ENCODE data around the gene TKT. TPM values are rescaled to one million over a fixed set of nuclear protein-coding genes. Genes with fewer than 3 reads are reported as not detected.
"Not testable (repeated sequence)": the region's sequence is repeated elsewhere in the genome, so short reads cannot be mapped to it uniquely, and the experiment has no call there.

Gene TKT
- total RNA-seq, 4 donors from 2014 or later: 18.5 to 41.3 (median 23.8) TPM

DNA sequence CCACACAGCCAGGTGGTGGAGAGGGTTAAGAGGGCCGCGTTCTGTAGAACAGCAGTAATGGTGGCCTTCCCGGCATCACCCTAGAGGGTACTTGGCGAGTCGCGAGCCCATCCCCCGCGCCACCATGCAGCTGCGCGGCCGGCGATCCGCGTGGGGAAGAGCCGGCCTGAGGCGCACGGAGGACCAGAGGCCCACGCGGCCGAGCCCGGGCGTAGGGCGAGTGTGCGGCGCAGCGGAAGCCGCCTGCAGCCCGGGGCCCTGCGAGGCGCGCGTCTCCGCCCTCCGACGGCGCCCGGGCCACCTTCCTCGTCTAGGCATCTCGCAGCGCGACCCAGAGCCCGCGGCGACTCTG lies 423 bp downstream of the TKT start:
- H3K27me3 ChIP-seq: no peaks in the 10 kb centered on the region
- in situ Hi-C loops (cut with MboI; ENCODE audit: low sequenced_read_pairs in 4 of 4): no loop called here
- DNase-seq (no peak), ATAC-seq (peak; percentile 46 to 49)
- peak overlapping the region; percentile 83 to 95 (median 85) for H3K27ac ChIP-seq
- H3K9me3 ChIP-seq: no peaks in the 10 kb centered on the region
- H3K36me3 ChIP-seq: no peaks in the 10 kb centered on the region
- H3K4me1 ChIP-seq: peaks cover 44 to 46% of the 10 kb centered on the region in 2 donors
- peak overlapping the region; percentile 75 to 92 (median 84) for H3K4me3 ChIP-seq
- no peak for TF ChIP-seq POLR2A (IDR thresholded peaks at IDR 0.05)
- TF ChIP-seq, protein P1, sequence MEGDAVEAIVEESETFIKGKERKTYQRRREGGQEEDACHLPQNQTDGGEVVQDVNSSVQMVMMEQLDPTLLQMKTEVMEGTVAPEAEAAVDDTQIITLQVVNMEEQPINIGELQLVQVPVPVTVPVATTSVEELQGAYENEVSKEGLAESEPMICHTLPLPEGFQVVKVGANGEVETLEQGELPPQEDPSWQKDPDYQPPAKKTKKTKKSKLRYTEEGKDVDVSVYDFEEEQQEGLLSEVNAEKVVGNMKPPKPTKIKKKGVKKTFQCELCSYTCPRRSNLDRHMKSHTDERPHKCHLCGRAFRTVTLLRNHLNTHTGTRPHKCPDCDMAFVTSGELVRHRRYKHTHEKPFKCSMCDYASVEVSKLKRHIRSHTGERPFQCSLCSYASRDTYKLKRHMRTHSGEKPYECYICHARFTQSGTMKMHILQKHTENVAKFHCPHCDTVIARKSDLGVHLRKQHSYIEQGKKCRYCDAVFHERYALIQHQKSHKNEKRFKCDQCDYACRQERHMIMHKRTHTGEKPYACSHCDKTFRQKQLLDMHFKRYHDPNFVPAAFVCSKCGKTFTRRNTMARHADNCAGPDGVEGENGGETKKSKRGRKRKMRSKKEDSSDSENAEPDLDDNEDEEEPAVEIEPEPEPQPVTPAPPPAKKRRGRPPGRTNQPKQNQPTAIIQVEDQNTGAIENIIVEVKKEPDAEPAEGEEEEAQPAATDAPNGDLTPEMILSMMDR (IDR thresholded peaks at IDR 0.05 in 4 of 5, conservative IDR thresholded peaks at IDR 0.05 in 1 of 5): no peak
- intact Hi-C loops (cut with DNase I; ENCODE audit: low total_unique reads): loop anchor here (5.0 kb wide), 1 partner anchor 92 kb away; the partner anchor contains the start of gene DCP1A

DNA sequence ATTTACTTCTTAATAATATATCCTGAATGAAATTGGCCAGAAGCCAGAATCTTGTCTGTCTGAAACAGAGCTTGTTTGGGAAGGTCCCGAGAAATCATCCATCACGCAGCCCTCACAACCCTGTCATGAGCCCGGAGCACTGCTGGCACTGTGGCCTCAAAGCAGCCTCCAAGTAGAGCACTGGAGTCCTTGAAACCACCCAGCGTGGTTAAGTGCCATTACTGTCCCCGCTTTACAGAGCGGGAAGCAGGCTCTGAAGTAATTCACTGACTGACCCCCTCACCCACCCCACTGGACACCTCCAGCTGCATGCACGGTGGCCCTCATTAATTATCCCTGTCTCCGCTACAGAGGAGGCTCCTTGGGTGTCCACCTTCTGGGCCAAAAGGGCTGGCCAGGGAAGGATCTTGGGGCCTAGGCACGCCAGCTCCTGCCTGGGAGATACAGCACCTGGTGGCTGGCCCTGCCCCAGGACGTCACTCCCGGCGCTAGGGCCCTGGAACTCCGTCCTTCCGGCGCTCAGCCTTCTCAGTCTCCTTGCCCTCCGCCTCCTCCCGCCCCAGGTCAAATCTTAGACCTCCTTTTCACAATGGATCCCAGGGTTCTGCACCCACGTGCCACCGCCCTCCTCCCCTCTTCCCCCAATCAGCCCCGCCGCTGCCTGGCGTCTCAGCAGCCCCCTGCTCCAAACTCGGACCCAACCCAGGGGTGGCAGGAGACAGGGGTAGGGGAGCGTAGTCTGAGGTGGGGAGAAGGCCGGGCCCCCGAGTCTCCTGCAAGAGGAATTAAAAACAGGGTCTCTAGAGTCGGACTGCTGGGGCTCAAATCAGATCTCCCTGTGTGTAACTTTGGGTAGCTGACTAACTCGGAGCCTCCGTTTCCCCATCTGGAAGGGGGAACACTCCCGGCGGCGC lies 1.1 kb downstream of the TKT start:
- Histone ChIP-seq H3K36me3 (no peaks in the 10 kb centered on the region), H3K4me3 (peak overlapping the region; percentile 75 to 92 (median 84)), H3K27ac (peak overlapping the region; percentile 83 to 95 (median 85)), H3K27me3 (no peaks in the 10 kb centered on the region), H3K4me1 (peaks cover 41 to 46% of the 10 kb centered on the region in 2 donors), H3K9me3 (no peaks in the 10 kb centered on the region)
- ATAC-seq: peak; percentile 61 to 65
- intact Hi-C loops (cut with DNase I; ENCODE audit: low total_unique reads) (loop anchor here (5.0 kb wide), 1 partner anchor 93 kb away; the partner anchor contains the start of gene DCP1A), in situ Hi-C loops (cut with MboI; ENCODE audit: low sequenced_read_pairs in 4 of 4) (no loop called here)
- TF ChIP-seq, protein P1 (IDR thresholded peaks at IDR 0.05 in 4 of 5, conservative IDR thresholded peaks at IDR 0.05 in 1 of 5): no peak
- TF ChIP-seq POLR2A (IDR thresholded peaks at IDR 0.05): peak in 1 of 2 donors; percentile 24
- peak; percentile 71 to 74 for DNase-seq

- no peaks in the 10 kb centered on the region for H3K27me3 ChIP-seq
- TF ChIP-seq, protein P1 (IDR thresholded peaks at IDR 0.05 in 4 of 5, conservative IDR thresholded peaks at IDR 0.05 in 1 of 5): no peak
- H3K4me3 ChIP-seq: peak overlapping the region; percentile 75 to 92 (median 84)
- H3K27ac ChIP-seq: peak overlapping the region; percentile 83 to 95 (median 85)
- H3K9me3 ChIP-seq: no peaks in the 10 kb centered on the region
- no peaks in the 10 kb centered on the region for H3K36me3 ChIP-seq
- in situ Hi-C loops (cut with MboI; ENCODE audit: low sequenced_read_pairs in 4 of 4) (no loop called here), intact Hi-C loops (cut with DNase I; ENCODE audit: low total_unique reads) (no loop called here)
- ATAC-seq: peak; percentile 1 to 2
- no peak for DNase-seq
- peaks cover 34 to 41% of the 10 kb centered on the region in 2 donors for H3K4me1 ChIP-seq
Observed at GRCh38 chr3:53253707-53254508, 1.9 kb downstream of the TKT start.

- intact Hi-C loops (cut with DNase I; ENCODE audit: low total_unique reads); ATAC-seq; H3K36me3 ChIP-seq; DNase-seq; H3K27me3 ChIP-seq; H3K9me3 ChIP-seq; H3K4me3 ChIP-seq; in situ Hi-C loops (cut with MboI; ENCODE audit: low sequenced_read_pairs in 4 of 4): not testable (repeated sequence)
- H3K27ac ChIP-seq: peak overlapping the region in 1 of 4 donors; percentile 19
- peaks cover 34 to 46% of the 10 kb centered on the region in 2 donors for H3K4me1 ChIP-seq
Observed at GRCh38 chr3:53252947-53253322, 2.9 kb downstream of the TKT start.
